ACHN (cell line): ENCODE data around the gene RAB7A.
A peak's percentile ranks its signal among the peaks of the same experiment; 100 is the strongest.
"Not testable (repeated sequence)": the region's sequence is repeated elsewhere in the genome, so short reads cannot be mapped to it uniquely, and the experiment has no call there.

Experiments
- DNase-seq: peaks from one replicate; pipeline ENCODE4 v3.0.0-alpha.2; 2015
- in situ Hi-C: cut with HindIII; loops from 2 replicates; pipeline ENCODE4 v1.10.0; 2017; ENCODE audit warnings: low sequenced_read_pairs, low pct_ligation_motif_present, low pct_unique_long_range_greater_than_20kb

Gene RAB7A

DNA sequence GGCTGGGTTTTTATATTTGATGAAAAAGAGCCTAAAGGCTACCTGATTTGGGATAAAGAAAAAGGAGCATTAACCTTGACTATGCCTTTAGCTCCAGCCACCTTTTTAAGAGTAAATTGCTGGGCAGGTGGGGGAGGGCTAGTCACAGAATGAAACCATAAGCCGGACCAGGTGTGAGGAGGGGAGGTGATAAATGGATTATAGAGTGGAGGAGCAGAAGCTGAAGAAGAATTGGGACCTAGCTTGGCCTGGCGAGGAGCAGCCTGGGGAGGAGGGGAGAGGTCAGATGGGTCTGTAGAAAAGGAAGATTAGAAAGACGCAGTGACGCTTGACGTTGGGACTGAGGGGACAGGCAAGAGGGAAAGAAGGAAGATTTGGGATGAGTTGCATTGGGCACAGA is 107.0 kb downstream of the RAB7A start:
- in situ Hi-C loops, DNase-seq: not testable (repeated sequence)

DNA sequence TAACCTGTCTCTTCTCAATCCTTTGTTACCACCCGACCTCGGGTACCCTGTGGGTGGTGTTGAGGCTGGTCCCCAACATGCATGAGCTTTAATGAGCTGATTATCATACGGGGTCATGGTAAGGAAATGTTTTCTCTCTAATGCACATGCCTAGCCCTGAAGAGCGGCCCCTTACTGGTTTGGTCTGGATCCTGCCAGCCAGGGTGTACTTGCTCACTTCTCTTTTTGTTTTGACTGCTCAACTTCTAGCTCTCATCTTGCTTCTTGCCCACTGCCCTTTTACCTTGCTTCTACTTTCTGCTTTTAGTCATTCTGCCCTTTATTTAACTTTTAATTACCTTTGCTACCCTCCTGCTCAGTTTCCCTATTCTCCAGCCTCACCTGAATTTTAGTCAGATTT is 109.1 kb downstream of the RAB7A start:
- in situ Hi-C loops, result no loop called here
- no peak for DNase-seq

DNA sequence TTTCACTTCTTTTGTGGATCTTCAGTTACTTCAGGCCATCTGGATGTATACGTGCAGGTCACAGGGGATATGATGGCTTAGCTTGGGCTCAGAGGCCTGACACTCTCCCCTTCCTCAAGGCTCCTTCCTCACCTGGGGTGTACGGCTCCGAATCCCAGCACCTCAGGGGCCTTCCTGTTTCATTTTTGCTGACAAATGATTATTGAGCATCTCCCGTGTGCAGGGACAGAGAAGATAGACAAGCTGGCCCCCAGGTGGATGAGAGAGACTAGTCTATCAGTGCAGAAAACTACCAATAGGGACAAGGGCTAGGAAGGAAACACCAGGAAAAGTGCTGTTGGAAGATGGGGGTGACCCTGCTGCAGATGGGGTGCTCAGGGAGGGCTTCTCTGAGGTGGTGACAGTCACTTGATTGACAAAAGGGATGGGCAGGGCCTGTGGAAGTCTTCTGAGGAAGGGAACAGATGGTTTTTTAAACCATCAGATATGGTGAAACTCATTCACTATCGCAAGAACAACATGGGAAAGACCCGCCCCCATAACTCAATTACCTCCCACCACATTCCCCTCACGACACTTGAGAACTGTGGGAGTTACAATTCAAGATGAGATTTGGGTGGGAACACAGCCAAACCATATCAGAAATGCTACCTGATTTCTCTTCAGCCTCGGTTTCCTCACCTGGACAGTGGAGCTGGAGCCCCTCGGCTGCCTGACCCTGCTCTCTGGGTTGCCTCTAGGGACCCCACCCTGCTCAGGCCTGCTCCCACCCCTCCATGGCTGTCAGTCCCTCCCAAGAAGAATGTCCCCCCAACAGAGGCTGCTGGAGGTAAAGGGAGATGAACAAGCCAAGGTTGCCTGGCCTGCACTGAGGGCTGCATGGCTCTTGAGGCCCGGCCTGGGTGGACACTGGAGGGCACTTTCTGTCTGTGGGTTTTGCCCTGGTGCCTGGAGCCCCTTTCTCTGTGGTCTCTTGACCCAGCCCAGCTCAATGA is 116.2 kb downstream of the RAB7A start:
- DNase-seq, result no peak
- in situ Hi-C loops, result no loop called here

DNA sequence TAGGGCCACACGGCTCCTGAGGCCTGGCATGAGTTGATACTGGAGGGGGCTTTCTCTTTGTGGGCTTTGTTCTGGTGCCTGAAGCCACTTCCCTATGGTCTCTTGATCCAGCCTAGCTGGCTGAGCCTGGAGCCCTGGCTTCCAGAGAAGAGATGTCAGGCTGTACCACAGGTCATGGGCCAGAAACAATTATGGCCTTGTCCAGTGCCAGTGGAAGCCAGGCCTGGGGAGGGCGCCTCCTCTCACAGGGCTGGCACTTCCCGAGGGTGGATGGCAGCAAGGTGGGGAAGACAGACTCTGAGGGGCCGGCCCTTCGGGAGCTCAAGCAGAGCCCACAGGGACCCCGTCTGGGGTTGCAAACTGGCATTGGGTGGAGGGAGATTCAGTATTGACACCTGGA is 118.5 kb downstream of the RAB7A start:
- no peak for DNase-seq
- in situ Hi-C loops, result no loop called here

DNA sequence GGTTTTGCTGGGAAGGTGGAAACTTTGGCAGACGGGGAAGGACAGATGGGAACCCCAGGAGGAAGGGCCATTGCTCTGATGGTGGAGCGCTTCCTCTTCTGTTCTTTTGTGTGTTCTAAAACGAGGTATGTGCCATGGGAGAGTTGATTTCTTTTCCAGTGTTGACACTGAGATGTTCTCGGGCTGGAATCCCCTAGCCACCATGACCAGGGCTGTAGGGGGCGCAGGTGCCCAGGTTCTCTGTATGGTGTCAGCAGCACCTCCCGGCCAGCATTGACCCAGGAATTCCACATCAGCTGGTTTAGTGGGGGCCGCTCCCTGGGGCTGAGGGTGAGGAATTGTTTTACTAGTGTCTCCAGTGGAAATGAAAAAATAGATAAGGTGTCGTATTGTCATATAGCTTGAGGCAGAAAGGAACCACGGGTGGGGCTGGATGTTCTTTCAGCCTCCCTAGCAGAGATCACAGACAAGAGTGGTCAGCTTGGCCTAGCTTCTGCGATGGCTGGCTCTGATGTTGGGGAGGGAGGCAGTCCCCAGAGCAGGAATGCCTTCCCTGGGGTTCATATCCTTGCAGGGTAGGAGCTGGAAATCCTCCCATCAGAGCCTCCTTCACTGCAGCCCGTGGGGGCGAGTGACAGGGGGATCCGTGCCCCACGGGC is 119.3 kb downstream of the RAB7A start:
- DNase-seq, result no peak
- in situ Hi-C loops, result no loop called here

DNA sequence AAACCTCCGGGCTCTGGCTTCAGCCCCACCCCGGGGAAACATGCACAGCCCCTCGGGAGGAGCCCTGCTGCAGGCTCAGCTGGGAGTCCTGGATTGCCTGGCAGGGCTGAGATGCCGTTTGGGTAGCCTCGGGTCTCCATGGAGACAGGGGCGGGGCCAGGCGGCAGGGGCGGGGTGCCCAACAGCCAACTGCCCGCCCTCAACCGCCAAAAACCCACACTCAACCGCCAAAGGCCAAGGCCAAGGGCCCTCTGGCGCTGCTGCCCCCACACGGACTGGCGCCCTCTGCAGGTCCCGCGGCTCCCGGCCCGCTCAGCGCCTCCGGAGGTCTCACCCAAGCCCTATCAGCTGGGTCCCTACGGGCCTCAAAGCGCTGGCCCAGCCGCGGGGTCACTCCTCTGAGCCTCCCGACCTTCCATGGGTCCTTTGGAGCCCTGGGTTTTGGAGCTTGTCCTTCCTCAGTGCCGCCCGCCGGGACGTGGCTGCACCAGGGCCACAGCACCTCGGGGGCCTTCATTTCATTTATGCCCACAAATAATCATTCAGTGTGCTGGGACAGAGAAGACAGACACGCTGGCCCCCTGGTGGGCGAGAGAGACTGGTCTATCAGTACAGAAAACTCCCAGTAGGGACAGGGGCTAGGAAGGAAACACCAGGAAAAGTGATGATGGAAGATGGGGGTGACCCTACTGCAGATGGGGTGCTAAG is 119.9 kb downstream of the RAB7A start:
- in situ Hi-C loops, result no loop called here
- DNase-seq, result peak; percentile 76

DNA sequence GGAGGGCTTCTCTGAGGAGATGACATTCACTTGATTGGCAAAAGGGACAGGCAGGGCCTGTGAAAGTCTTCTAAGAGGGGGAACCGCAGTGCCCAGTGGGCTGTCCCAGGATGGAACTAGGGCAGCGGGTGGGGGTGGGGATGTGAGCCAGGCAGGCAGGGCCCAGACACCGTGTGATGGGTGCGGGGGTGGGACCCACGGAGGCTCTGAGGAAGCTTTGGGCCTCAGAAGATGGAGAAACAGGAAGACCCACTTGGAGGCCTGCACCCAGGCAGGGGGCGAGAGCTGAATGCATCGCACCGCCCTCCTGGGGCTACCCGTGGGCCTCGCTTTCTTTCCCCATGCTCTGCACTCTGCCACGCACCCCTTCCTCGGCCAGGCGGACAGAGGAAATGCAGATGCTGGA is 120.5 kb downstream of the RAB7A start:
- in situ Hi-C loops, result no loop called here
- no peak for DNase-seq

DNA sequence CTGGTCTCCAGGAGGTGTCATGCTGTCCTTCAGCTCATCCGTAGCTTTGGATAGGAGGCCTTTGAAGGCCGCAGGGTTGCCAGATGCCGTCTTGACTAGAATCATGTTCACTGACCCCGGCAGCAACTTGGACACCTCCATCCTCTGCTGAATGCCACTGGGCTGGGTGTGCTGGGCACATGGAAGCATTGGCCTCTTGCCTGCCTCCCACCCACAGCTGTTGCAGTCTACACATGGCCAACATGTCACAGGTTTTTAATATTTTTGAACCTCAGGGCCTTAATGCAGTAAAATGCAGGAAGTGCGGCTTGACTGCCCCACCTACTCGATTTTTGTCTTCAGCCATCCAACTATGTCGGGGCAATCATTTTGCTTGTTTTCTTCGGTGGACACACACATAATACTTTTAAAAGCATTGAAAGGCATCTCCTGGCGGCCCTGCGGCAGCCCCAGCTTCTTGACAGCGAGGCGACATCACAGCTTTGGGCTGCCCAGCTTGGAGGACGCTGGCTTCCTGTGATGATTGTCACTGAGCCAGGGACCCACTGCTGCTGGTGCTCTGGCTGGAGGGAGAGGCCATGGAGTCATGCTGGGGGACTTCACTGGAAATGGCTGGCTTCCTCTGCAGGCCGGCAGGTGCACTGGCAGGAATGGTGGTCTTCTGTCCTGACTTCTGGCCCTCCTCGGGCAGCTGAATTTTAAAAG is 121.8 kb downstream of the RAB7A start:
- DNase-seq, result no peak
- in situ Hi-C loops, result no loop called here

DNA sequence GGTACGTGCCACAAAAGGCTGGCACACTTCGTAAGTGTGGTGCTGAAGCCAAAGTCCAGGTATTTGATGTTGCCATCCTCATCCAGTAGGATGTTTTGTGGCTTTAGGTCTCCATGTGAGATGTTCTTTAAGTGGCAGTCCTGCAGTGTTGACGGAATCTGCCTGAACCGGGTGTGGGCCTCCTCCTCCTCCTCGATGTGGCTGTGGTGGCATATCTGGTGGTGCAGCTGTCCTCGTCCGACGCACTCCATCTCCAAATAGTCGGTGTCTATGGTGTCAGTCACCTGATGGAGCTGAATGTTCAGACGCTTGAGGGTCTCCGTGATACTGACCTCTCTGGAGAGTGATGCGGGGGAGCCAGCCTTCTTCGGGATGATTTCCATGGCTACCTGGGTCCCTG is 123.0 kb downstream of the RAB7A start:
- in situ Hi-C loops, result no loop called here
- no peak for DNase-seq

DNA sequence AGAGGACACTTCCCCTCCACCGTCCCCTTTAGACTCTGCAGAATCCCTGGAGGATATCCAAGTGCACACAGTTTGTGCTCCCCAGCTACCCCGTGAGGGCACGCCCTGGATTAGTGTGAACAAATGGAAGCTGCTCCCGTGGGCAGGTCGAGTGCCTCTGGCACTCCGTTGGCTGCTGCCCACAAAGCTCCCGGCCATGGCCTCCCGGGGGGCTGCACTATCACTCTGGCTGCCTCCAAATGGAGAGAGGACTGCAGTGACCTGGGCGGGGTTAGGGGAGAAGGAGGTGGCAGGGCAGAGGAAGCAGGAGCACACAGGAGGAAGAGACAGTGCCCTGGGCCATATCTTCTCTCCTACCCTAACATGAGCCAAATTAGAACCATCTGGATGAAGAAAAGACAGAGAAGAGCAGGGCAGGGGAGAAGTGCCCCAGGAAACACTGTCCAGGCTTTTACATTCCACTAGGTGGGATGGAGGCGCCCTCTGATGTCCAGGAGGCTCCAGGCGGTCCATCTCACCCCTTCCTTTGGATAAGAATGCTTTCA is 124.0 kb downstream of the RAB7A start:
- in situ Hi-C loops, result no loop called here
- peak; percentile 9 for DNase-seq

DNA sequence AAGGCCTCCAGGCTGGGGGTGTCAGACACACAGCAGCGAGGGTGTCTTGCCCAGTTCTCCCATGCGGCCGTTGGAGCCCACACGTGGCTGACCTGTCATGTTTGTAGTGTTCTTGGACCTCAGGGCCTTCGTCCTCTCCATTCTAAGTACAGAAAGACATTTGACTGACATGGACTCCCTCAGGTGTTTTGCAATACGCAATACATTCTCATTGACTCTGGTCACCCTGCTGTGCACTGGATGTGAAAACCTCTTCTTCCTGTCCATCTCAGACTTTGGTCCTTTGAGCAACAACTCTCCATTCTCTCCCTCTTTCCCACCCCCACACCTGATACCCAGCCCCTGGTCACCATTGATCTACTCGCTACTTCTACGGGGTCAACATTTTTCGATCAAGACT is 124.6 kb downstream of the RAB7A start:
- no peak for DNase-seq
- in situ Hi-C loops, result no loop called here

DNA sequence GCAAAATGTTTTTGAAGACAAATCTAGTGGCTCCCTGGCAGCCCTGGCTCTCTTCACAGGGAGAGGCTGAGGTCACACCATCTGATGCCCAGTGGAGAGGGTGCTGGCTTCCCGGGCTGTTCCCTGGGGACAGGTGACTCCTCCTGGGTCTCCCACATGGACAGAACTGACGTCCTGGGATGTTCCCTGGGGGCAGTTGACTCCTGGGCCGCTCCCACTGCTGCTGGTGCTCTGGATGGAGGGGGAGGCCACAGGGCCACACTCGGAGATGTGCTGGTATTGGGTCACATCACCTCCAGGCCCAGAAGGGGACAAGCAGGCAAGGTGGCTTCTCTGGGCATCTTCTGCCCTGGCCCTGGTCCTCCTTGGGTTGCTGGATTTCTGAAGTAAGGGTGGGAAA is 125.6 kb downstream of the RAB7A start:
- in situ Hi-C loops, result no loop called here
- DNase-seq, result no peak

DNA sequence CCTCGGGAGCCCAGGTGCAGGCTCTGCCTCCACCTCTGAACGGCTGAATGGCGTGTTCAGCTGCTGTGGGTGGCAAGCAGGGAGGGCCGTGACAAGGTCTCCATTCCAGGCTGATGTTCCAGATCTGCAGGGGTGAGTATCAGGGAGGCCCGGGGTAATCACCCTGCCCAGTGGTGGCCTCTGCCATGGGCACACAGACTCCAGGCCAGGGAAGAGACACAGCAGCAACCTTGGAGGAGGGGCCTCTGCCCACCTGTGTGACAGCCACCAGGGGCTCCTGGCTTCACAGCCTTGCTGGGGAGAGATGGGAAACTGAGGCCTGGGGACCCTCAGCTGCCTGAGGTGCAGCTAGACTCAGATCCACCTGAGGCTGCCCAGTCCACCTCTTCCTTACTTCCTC is 127.8 kb downstream of the RAB7A start:
- no peak for DNase-seq
- in situ Hi-C loops, result no loop called here

DNA sequence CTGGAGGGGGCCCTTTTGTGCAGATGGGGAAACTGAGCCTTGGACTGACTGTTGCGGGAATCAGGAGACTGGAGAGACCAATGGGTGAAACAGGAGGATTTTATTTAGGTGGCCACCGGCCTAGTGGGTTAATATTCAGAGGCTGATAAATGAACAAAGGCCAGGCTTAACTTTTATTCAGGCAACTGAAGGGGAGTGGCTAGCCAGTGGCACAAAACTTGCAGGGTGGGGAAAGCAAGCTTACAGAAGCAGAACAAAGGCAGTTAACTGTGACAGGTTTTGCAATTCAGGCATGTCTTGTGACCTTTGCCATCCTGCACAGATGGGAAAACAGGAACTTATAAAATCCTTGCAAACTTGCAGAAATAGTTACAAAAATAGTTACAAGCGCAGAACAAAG is 128.5 kb downstream of the RAB7A start:
- in situ Hi-C loops, result no loop called here
- DNase-seq, result peak; percentile 25

DNA sequence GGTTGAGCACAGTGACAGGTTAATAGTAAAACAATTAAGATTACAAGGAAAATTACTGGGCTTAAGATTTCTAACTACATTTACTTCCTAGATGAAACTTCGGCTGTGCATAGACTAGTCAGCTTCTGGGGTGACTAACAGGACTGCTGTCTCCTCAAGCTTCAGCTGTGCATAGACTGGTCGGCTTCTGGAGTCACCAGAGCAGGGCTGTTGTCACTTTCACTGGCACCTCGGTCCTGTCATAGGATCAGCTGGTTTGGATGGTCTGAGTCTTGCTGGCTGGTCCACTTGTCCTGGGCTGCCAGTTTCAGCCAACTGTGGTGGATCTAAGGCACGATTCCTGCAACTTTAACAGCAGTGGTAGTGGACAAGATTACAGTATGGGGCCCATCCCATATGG is 129.6 kb downstream of the RAB7A start:
- in situ Hi-C loops, result no loop called here
- DNase-seq, result no peak

DNA sequence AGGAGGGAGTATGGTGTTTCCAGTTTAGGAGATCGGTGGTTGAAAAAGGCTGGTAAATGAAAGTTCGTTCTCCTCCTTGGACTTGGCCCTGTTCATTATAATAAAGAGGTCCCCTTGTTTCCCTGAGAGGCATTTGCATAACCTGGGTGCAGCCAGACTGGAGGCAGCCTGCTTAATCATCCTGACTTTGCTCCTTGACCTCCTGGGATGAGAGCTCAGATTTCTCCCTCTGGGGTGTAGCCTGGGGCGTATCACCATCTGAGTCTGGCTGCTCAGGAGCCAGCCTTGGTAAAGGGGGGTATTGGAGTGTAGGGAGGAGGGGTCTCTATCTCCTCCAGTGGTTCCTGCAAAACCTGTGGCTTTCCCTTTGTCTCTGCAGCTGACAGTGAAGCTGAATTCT is 132.2 kb downstream of the RAB7A start:
- in situ Hi-C loops, result no loop called here
- DNase-seq, result no peak

DNA sequence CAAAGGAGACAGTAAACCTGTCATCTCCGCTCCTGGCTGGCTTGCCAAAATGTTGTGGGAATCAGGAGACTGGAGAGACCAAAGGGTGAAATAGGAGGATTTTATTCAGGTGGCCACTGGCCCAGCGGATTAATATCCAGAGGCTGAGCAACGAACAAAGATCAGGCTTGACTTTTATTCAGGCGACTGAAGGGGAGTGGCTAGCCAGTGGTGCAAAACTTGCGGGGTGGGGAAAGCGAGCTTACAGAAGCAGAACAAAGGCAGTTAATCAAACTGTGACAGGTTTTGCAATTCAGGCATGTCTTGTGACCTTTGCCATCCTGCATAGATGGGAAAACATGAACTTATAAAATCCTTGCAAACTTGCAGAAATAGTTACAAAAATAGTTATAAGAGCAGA is 133.6 kb downstream of the RAB7A start:
- no peak for DNase-seq
- in situ Hi-C loops, result no loop called here

DNA sequence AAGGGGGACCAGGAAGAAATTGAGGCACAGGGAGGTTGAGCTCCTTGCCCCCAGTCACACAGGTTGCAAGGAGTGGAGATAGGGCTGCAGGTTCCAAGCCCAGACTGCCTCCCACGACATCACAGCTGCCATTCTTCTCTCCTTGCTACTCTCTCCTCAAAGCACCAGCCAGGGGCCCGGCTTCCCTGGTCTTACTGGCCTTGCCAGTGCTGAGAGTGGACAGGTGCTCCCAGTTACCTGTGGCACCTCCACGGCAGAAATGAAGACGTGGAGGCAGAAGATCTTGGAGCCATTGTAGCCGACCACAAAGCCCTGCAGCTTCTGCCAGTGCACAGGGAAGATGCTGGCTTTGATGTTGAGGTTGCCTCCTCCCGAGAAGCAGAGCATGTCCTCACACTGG is 135.5 kb downstream of the RAB7A start:
- in situ Hi-C loops, result no loop called here
- no peak for DNase-seq

DNA sequence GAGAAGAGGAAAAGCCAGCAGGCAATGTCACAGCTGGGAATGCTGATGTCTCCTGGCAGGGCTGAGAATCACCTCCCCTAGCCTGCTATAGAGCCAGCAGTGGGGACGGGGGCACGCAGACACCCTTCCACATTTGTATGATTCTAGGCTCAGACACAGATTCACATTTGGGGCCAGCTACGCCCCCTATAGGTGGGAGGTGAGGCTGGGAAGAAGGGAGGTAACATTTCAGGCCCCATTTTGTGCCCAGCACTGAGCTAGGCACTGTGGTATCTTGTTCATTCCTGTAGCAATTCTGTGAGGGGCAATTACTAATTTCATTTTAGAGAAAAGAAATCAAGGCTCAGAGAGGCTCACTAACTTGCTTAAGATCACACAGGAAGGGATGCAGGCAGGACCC is 137.6 kb downstream of the RAB7A start:
- no peak for DNase-seq

More for the DNA sequence above, 137.6 kb downstream of the RAB7A start:
- in situ Hi-C loops, result no loop called here
